Breast epithelium (tissue), 4 donors: ENCODE data around the gene FAM200C. TPM values are rescaled to one million over a fixed set of nuclear protein-coding genes. Genes with fewer than 3 reads are reported as not detected.
A peak's percentile ranks its signal among the peaks of the same experiment; 100 is the strongest.

Experiments
- DNase-seq, 2 donors: peaks; one replicate each; pipeline ENCODE4 v3.0.0-alpha.2; 2019; ENCODE audit warnings: low spot score in 2 of 2
- H3K27ac ChIP-seq, 2 donors: fragments of 200-600 bp; sonication (generic) in 1 of 2; one replicate each; pipeline ENCODE4 v1.5.1; 2016 to 2019; ENCODE audit warnings: mild to moderate bottlenecking in 1 of 2
- H3K27me3 ChIP-seq, 2 donors: fragments of 200-600 bp; sonication (generic) in 1 of 2; one replicate each; pipeline versions ENCODE4 v1.5.1 to v1.6.0; 2017 to 2019; ENCODE audit warnings: control low read depth in 1 of 2, mild to moderate bottlenecking in 1 of 2
- H3K36me3 ChIP-seq: fragments of 200-600 bp; one replicate; pipeline ENCODE4 v1.5.1; 2019
- H3K4me1 ChIP-seq, 2 donors: fragments of 200-600 bp; sonication (generic); one replicate each; pipeline ENCODE4 v1.5.1; 2016 to 2019; ENCODE audit warnings: control low read depth in 1 of 2
- H3K4me3 ChIP-seq, 3 donors: fragments of 200-600 bp; sonication (generic); 1 replicate in 2 of 3; 2 replicates in 1 of 3; pipeline ENCODE4 v1.5.1; 2016 to 2019; ENCODE audit warnings: mild to moderate bottlenecking in 3 of 3, moderate library complexity in 2 of 3
- H3K9me3 ChIP-seq, 2 donors: fragments of 200-600 bp; sonication (generic) in 1 of 2; one replicate each; pipeline ENCODE4 v1.5.1; 2016 to 2019; ENCODE audit warnings: control low read depth in 1 of 2
- CTCF ChIP-seq, 3 donors: fragments of 450-650 bp; IDR thresholded peaks; one replicate each; pipeline ENCODE4 v1.5.1; 2016 to 2017; ENCODE audit warnings: antibody characterized with exemption in 3 of 3, mild to moderate bottlenecking in 3 of 3, moderate library complexity in 3 of 3
- POLR2A ChIP-seq: fragments of 450-650 bp; IDR thresholded peaks from one replicate; pipeline ENCODE4 v1.6.1; 2016; ENCODE audit warnings: antibody characterized with exemption, mild to moderate bottlenecking, moderate library complexity
- POLR2AphosphoS5 ChIP-seq, 3 donors: sonication (generic); formaldehyde crosslinking; IDR thresholded peaks; one replicate each; pipeline ENCODE4 v1.6.1; 2017; ENCODE audit warnings: antibody characterized with exemption in 3 of 3
- intact Hi-C: fragments of 100-400 bp; cut with DNase I; formaldehyde crosslinking; loops from one replicate; pipeline ENCODE4 v1.15.1; 2023; ENCODE audit warnings: low total_unique reads
- total RNA-seq, 3 donors: library from RNA; depleted of rRNA; stranded (reverse); fragments of >200 nt; gene quantifications; one replicate each; pipeline ENCODE4 v1.1.0, GENCODE V29; 2016

Gene FAM200C
- total RNA-seq, 3 donors from 2014 or later: 2.7 to 5.6 (median 5.6) TPM

GRCh38 chr5:160369990-160370712 is 29.7 kb downstream of the FAM200C start, which contains the start of gene C1QTNF2:
C1QTNF2 (minus strand) TSS chr5:160370626; CDS start chr5:160355011, 15,615 bp downstream.
- intact Hi-C loops: no loop called here

GRCh38 chr5:160367885-160368284 is 32.0 kb downstream of the FAM200C start:
- DNase-seq: no peak
- H3K4me1 ChIP-seq: peaks cover 0 to 5% of the 10 kb centered on the region in 2 donors
- intact Hi-C loops: no loop called here
- H3K36me3 ChIP-seq: no peaks in the 10 kb centered on the region
- TF ChIP-seq CTCF (IDR thresholded peaks at IDR 0.05): no peak
- TF ChIP-seq POLR2A: no peak
- no peak for TF ChIP-seq POLR2AphosphoS5 (IDR thresholded peaks at IDR 0.05)
- no peak overlapping the region for H3K4me3 ChIP-seq
- no peaks in the 10 kb centered on the region for H3K27me3 ChIP-seq
- H3K9me3 ChIP-seq: no peaks in the 10 kb centered on the region
- no peak overlapping the region for H3K27ac ChIP-seq

More at GRCh38 chr5:160369990-160370712, 29.7 kb downstream of the FAM200C start, which contains the start of gene C1QTNF2:
- no peak for DNase-seq
- Histone ChIP-seq H3K4me3 (peak within 1 kb of the TSS; percentile 59 to 90 (median 65)), H3K4me1 (no peaks in the 10 kb centered on the region), H3K36me3 (no peaks in the 10 kb centered on the region), H3K9me3 (no peaks in the 10 kb centered on the region), H3K27me3 (no peaks in the 10 kb centered on the region), H3K27ac (peak within 1 kb of the TSS; percentile 38 to 56)
- TF ChIP-seq POLR2AphosphoS5 (IDR thresholded peaks at IDR 0.05) (no peak), POLR2A (no peak), CTCF (IDR thresholded peaks at IDR 0.05) (no peak)

- TF ChIP-seq POLR2A (no peak), CTCF (IDR thresholded peaks at IDR 0.05) (no peak), POLR2AphosphoS5 (IDR thresholded peaks at IDR 0.05) (no peak)
- Histone ChIP-seq H3K36me3 (no peaks in the 10 kb centered on the region), H3K9me3 (no peaks in the 10 kb centered on the region), H3K4me1 (peaks cover 0 to 5% of the 10 kb centered on the region in 2 donors), H3K27ac (no peak overlapping the region), H3K27me3 (no peaks in the 10 kb centered on the region), H3K4me3 (no peak overlapping the region)
- no peak for DNase-seq
- intact Hi-C loops: no loop called here
These were observed 32.6 kb downstream of the FAM200C start for GRCh38 chr5:160367261-160367660.

- Histone ChIP-seq H3K4me3 (no peak overlapping the region), H3K27me3 (no peaks in the 10 kb centered on the region), H3K9me3 (no peaks in the 10 kb centered on the region), H3K36me3 (no peaks in the 10 kb centered on the region), H3K27ac (no peak overlapping the region), H3K4me1 (peaks cover 0 to 5% of the 10 kb centered on the region in 2 donors)
- no peak for DNase-seq
- intact Hi-C loops: no loop called here
- TF ChIP-seq POLR2AphosphoS5 (IDR thresholded peaks at IDR 0.05) (no peak), POLR2A (no peak), CTCF (IDR thresholded peaks at IDR 0.05) (no peak)
These were observed 33.6 kb downstream of the FAM200C start for GRCh38 chr5:160366230-160366629.

- no peak for TF ChIP-seq POLR2A
- no peak for TF ChIP-seq POLR2AphosphoS5 (IDR thresholded peaks at IDR 0.05)
- TF ChIP-seq CTCF (IDR thresholded peaks at IDR 0.05): no peak
- intact Hi-C loops: no loop called here
- DNase-seq: no peak
- H3K27ac ChIP-seq: peak overlapping the region; percentile 48 to 82
- peaks cover 0 to 5% of the 10 kb centered on the region in 2 donors for H3K4me1 ChIP-seq
- H3K9me3 ChIP-seq: no peaks in the 10 kb centered on the region
- no peaks in the 10 kb centered on the region for H3K36me3 ChIP-seq
- H3K27me3 ChIP-seq: no peaks in the 10 kb centered on the region
- H3K4me3 ChIP-seq: no peak overlapping the region
These were observed 36.0 kb downstream of the FAM200C start for GRCh38 chr5:160363660-160364395.
